ENCODE results near the gene IREB2.
"Not testable (repeated sequence)": the region's sequence is repeated elsewhere in the genome, so short reads cannot be mapped to it uniquely, and the experiment has no call there.

The IREB2 gene

GRCh38 chr15:78397382-78397781 lies 40.6 kb upstream of the IREB2 start:
- H3K27ac Mint-ChIP-seq, result no peak overlapping the region
- no peak overlapping the region for H3K4me3 Mint-ChIP-seq
- no peaks in the 10 kb centered on the region for H3K9me3 Mint-ChIP-seq
- H3K4me1 Mint-ChIP-seq (ENCODE audit: low read depth), result no peaks in the 10 kb centered on the region
- no peaks in the 10 kb centered on the region for H3K36me3 Mint-ChIP-seq (ENCODE audit: low read depth)
- no peaks in the 10 kb centered on the region for H3K27me3 Mint-ChIP-seq (ENCODE audit: low read depth)

- H3K27ac Mint-ChIP-seq, result no peak overlapping the region
- no peaks in the 10 kb centered on the region for H3K4me1 Mint-ChIP-seq (ENCODE audit: low read depth)
- H3K27me3 Mint-ChIP-seq (ENCODE audit: low read depth), result no peaks in the 10 kb centered on the region
- no peak overlapping the region for H3K4me3 Mint-ChIP-seq
- H3K36me3 Mint-ChIP-seq (ENCODE audit: low read depth), result no peaks in the 10 kb centered on the region
- H3K9me3 Mint-ChIP-seq, result no peaks in the 10 kb centered on the region
These were observed 39.8 kb upstream of the IREB2 start for GRCh38 chr15:78398076-78398825.

- Mint-ChIP-seq H3K36me3 (ENCODE audit: low read depth) (no peaks in the 10 kb centered on the region), H3K27me3 (ENCODE audit: low read depth) (no peaks in the 10 kb centered on the region), H3K9me3 (no peaks in the 10 kb centered on the region), H3K4me3 (no peak overlapping the region), H3K27ac (no peak overlapping the region), H3K4me1 (ENCODE audit: low read depth) (no peaks in the 10 kb centered on the region)
These were observed 38.9 kb upstream of the IREB2 start for GRCh38 chr15:78399091-78399490.

- Mint-ChIP-seq H3K27me3 (ENCODE audit: low read depth) (no peaks in the 10 kb centered on the region), H3K4me3 (no peak overlapping the region), H3K9me3 (no peaks in the 10 kb centered on the region), H3K27ac (no peak overlapping the region), H3K36me3 (ENCODE audit: low read depth) (no peaks in the 10 kb centered on the region), H3K4me1 (ENCODE audit: low read depth) (no peaks in the 10 kb centered on the region)
These were observed 35.9 kb upstream of the IREB2 start for GRCh38 chr15:78402061-78402610.

- H3K36me3 Mint-ChIP-seq (ENCODE audit: low read depth), result no peaks in the 10 kb centered on the region
- no peak overlapping the region for H3K4me3 Mint-ChIP-seq
- H3K27ac Mint-ChIP-seq, result no peak overlapping the region
- H3K4me1 Mint-ChIP-seq (ENCODE audit: low read depth), result no peaks in the 10 kb centered on the region
- H3K27me3 Mint-ChIP-seq (ENCODE audit: low read depth), result peaks cover 8% of the 10 kb centered on the region
- no peaks in the 10 kb centered on the region for H3K9me3 Mint-ChIP-seq
These were observed 33.9 kb upstream of the IREB2 start for GRCh38 chr15:78404125-78404524.

GRCh38 chr15:78404796-78405195 lies 33.2 kb upstream of the IREB2 start:
- H3K4me1 Mint-ChIP-seq (ENCODE audit: low read depth); H3K36me3 Mint-ChIP-seq (ENCODE audit: low read depth); H3K9me3 Mint-ChIP-seq; H3K4me3 Mint-ChIP-seq; H3K27me3 Mint-ChIP-seq (ENCODE audit: low read depth); H3K27ac Mint-ChIP-seq: not testable (repeated sequence)

GRCh38 chr15:78405336-78405924 lies 32.6 kb upstream of the IREB2 start:
- Mint-ChIP-seq H3K9me3 (no peaks in the 10 kb centered on the region), H3K36me3 (ENCODE audit: low read depth) (no peaks in the 10 kb centered on the region), H3K27me3 (ENCODE audit: low read depth) (peaks cover 8% of the 10 kb centered on the region), H3K4me1 (ENCODE audit: low read depth) (no peaks in the 10 kb centered on the region), H3K4me3 (no peak overlapping the region), H3K27ac (no peak overlapping the region)

GRCh38 chr15:78406016-78406585 lies 31.9 kb upstream of the IREB2 start:
- Mint-ChIP-seq H3K27ac (no peak overlapping the region), H3K4me1 (ENCODE audit: low read depth) (no peaks in the 10 kb centered on the region), H3K36me3 (ENCODE audit: low read depth) (no peaks in the 10 kb centered on the region), H3K27me3 (ENCODE audit: low read depth) (peaks cover 8% of the 10 kb centered on the region), H3K9me3 (no peaks in the 10 kb centered on the region), H3K4me3 (no peak overlapping the region)

GRCh38 chr15:78407608-78408354 lies 30.2 kb upstream of the IREB2 start:
- H3K9me3 Mint-ChIP-seq, result no peaks in the 10 kb centered on the region
- H3K4me3 Mint-ChIP-seq, result no peak overlapping the region
- H3K4me1 Mint-ChIP-seq (ENCODE audit: low read depth), result no peaks in the 10 kb centered on the region
- H3K36me3 Mint-ChIP-seq (ENCODE audit: low read depth), result no peaks in the 10 kb centered on the region
- H3K27me3 Mint-ChIP-seq (ENCODE audit: low read depth), result peaks cover 8% of the 10 kb centered on the region
- H3K27ac Mint-ChIP-seq, result no peak overlapping the region

GRCh38 chr15:78408355-78408640 lies 29.7 kb upstream of the IREB2 start:
- peaks cover 8% of the 10 kb centered on the region for H3K27me3 Mint-ChIP-seq (ENCODE audit: low read depth)
- H3K27ac Mint-ChIP-seq, result no peak overlapping the region
- H3K4me1 Mint-ChIP-seq (ENCODE audit: low read depth), result no peaks in the 10 kb centered on the region
- no peaks in the 10 kb centered on the region for H3K9me3 Mint-ChIP-seq
- H3K36me3 Mint-ChIP-seq (ENCODE audit: low read depth), result no peaks in the 10 kb centered on the region
- no peak overlapping the region for H3K4me3 Mint-ChIP-seq

- Mint-ChIP-seq H3K4me3 (no peak overlapping the region), H3K36me3 (ENCODE audit: low read depth) (no peaks in the 10 kb centered on the region), H3K4me1 (ENCODE audit: low read depth) (no peaks in the 10 kb centered on the region), H3K27ac (no peak overlapping the region), H3K27me3 (ENCODE audit: low read depth) (peaks cover 9% of the 10 kb centered on the region), H3K9me3 (no peaks in the 10 kb centered on the region)
These were observed 29.1 kb upstream of the IREB2 start for GRCh38 chr15:78408961-78409360.

- peaks cover 17% of the 10 kb centered on the region for H3K27me3 Mint-ChIP-seq (ENCODE audit: low read depth)
- H3K4me3 Mint-ChIP-seq, result no peak overlapping the region
- H3K36me3 Mint-ChIP-seq (ENCODE audit: low read depth), result no peaks in the 10 kb centered on the region
- H3K4me1 Mint-ChIP-seq (ENCODE audit: low read depth), result no peaks in the 10 kb centered on the region
- no peak overlapping the region for H3K27ac Mint-ChIP-seq
- H3K9me3 Mint-ChIP-seq, result no peaks in the 10 kb centered on the region
These were observed 27.0 kb upstream of the IREB2 start for GRCh38 chr15:78411061-78411460.

GRCh38 chr15:78414621-78415250 lies 23.3 kb upstream of the IREB2 start:
- no peak overlapping the region for H3K27ac Mint-ChIP-seq
- no peaks in the 10 kb centered on the region for H3K36me3 Mint-ChIP-seq (ENCODE audit: low read depth)
- no peak overlapping the region for H3K4me3 Mint-ChIP-seq
- peaks cover 14% of the 10 kb centered on the region for H3K27me3 Mint-ChIP-seq (ENCODE audit: low read depth)
- H3K4me1 Mint-ChIP-seq (ENCODE audit: low read depth), result no peaks in the 10 kb centered on the region
- H3K9me3 Mint-ChIP-seq, result no peaks in the 10 kb centered on the region

GRCh38 chr15:78415284-78415683 lies 22.7 kb upstream of the IREB2 start:
- H3K27ac Mint-ChIP-seq, result no peak overlapping the region
- peaks cover 14% of the 10 kb centered on the region for H3K27me3 Mint-ChIP-seq (ENCODE audit: low read depth)
- H3K4me3 Mint-ChIP-seq, result no peak overlapping the region
- H3K4me1 Mint-ChIP-seq (ENCODE audit: low read depth), result no peaks in the 10 kb centered on the region
- no peaks in the 10 kb centered on the region for H3K36me3 Mint-ChIP-seq (ENCODE audit: low read depth)
- no peaks in the 10 kb centered on the region for H3K9me3 Mint-ChIP-seq
